GM11168 (cell line): ENCODE measurements around the gene ADAMTS2.

Experiments
- in situ Hi-C: fragments of 300-500 bp; cut with MboI; formaldehyde crosslinking; loops from one replicate; pipeline ENCODE4 v1.12.0; 2022; ENCODE audit warnings: low sequenced_read_pairs; ENCODE audit not compliant: unreplicated experiment

The ADAMTS2 gene

GRCh38 chr5:179345433-179346321 is at the start of gene ADAMTS2:
ADAMTS2 (minus strand) TSS chr5:179345461; CDS start chr5:179345328, 133 bp downstream.
- in situ Hi-C loops: no loop called here

GRCh38 chr5:179393078-179393477 is 47.8 kb upstream of the ADAMTS2 start:
- in situ Hi-C loops: no loop called here

GRCh38 chr5:179387151-179388110 is 42.2 kb upstream of the ADAMTS2 start:
- in situ Hi-C loops: no loop called here

- in situ Hi-C loops: no loop called here
These were observed 40.7 kb upstream of the ADAMTS2 start for GRCh38 chr5:179385914-179386313.

GRCh38 chr5:179382486-179382885 is 37.2 kb upstream of the ADAMTS2 start:
- in situ Hi-C loops: no loop called here

GRCh38 chr5:179381691-179382090 is 36.4 kb upstream of the ADAMTS2 start:
- in situ Hi-C loops: no loop called here

GRCh38 chr5:179380211-179381035 is 35.2 kb upstream of the ADAMTS2 start:
- in situ Hi-C loops: no loop called here

- in situ Hi-C loops: no loop called here
These were observed 34.1 kb upstream of the ADAMTS2 start for GRCh38 chr5:179379321-179379890.

- in situ Hi-C loops: no loop called here
These were observed 33.4 kb upstream of the ADAMTS2 start for GRCh38 chr5:179378441-179379271.

- in situ Hi-C loops: no loop called here
These were observed 32.8 kb upstream of the ADAMTS2 start for GRCh38 chr5:179378116-179378440.

GRCh38 chr5:179377421-179378115 is 32.3 kb upstream of the ADAMTS2 start:
- in situ Hi-C loops: no loop called here

- in situ Hi-C loops: no loop called here
These were observed 31.6 kb upstream of the ADAMTS2 start for GRCh38 chr5:179376701-179377420.

- in situ Hi-C loops: no loop called here
These were observed 30.6 kb upstream of the ADAMTS2 start for GRCh38 chr5:179375831-179376365.

- in situ Hi-C loops: no loop called here
These were observed 30.0 kb upstream of the ADAMTS2 start for GRCh38 chr5:179375236-179375685.

- in situ Hi-C loops: no loop called here
These were observed 29.4 kb upstream of the ADAMTS2 start for GRCh38 chr5:179374506-179375235.

GRCh38 chr5:179373961-179374505 is 28.8 kb upstream of the ADAMTS2 start:
- in situ Hi-C loops: no loop called here
